Cardiac fibroblast (primary cell): ENCODE results near the gene TMEM37.

Experiments used
- DNase-seq, 2 donors: peaks; one replicate each; pipeline versions ENCODE4 v3.0.0 to v3.0.0-alpha.2; 2010; ENCODE audit warnings: low read depth in 2 of 2
- H3K4me3 ChIP-seq, 2 donors: replicated peaks in 1 of 2; 1 replicate in 1 of 2; 2 replicates in 1 of 2; pipeline ENCODE4 v1.5.1; 2011; ENCODE audit warnings: low read depth in 2 of 2, low read length in 2 of 2, mild to moderate bottlenecking in 2 of 2, moderate library complexity in 1 of 2
- CTCF ChIP-seq: IDR thresholded peaks from one replicate; pipeline ENCODE4 v1.5.1; 2011; ENCODE audit warnings: low read depth, mild to moderate bottlenecking, low read length, inconsistent platforms

Gene TMEM37

GRCh38 chr2:119442226-119442619 lies 10.6 kb downstream of the TMEM37 start:
- TF ChIP-seq CTCF = no peak
- no peak overlapping the region for H3K4me3 ChIP-seq
- DNase-seq = no peak

- no peak for DNase-seq
- TF ChIP-seq CTCF = no peak
- H3K4me3 ChIP-seq = no peak overlapping the region
Measured at GRCh38 chr2:119442850-119443249, 11.2 kb downstream of the TMEM37 start.

GRCh38 chr2:119446037-119446436 lies 14.4 kb downstream of the TMEM37 start:
- no peak for TF ChIP-seq CTCF
- no peak for DNase-seq
- H3K4me3 ChIP-seq = no peak overlapping the region

GRCh38 chr2:119448427-119449141 lies 16.9 kb downstream of the TMEM37 start:
- DNase-seq = no peak
- no peak for TF ChIP-seq CTCF
- H3K4me3 ChIP-seq = no peak overlapping the region

- no peak for DNase-seq
- no peak for TF ChIP-seq CTCF
- no peak overlapping the region for H3K4me3 ChIP-seq
Measured at GRCh38 chr2:119449521-119449920, 17.9 kb downstream of the TMEM37 start.

- no peak overlapping the region for H3K4me3 ChIP-seq
- DNase-seq = no peak
- TF ChIP-seq CTCF = no peak
Measured at GRCh38 chr2:119451336-119452050, 19.8 kb downstream of the TMEM37 start.
